HG02571 (cell line): Measurements from ENCODE around the gene RPS18.

Source experiments
- ATAC-seq: cut with Tn5 transposase; IDR thresholded peaks from one replicate; pipeline ENCODE4 v1.9.1; 2021; ENCODE audit warnings: mild to moderate bottlenecking, moderate library complexity; ENCODE audit not compliant: unreplicated experiment

The RPS18 gene

DNA sequence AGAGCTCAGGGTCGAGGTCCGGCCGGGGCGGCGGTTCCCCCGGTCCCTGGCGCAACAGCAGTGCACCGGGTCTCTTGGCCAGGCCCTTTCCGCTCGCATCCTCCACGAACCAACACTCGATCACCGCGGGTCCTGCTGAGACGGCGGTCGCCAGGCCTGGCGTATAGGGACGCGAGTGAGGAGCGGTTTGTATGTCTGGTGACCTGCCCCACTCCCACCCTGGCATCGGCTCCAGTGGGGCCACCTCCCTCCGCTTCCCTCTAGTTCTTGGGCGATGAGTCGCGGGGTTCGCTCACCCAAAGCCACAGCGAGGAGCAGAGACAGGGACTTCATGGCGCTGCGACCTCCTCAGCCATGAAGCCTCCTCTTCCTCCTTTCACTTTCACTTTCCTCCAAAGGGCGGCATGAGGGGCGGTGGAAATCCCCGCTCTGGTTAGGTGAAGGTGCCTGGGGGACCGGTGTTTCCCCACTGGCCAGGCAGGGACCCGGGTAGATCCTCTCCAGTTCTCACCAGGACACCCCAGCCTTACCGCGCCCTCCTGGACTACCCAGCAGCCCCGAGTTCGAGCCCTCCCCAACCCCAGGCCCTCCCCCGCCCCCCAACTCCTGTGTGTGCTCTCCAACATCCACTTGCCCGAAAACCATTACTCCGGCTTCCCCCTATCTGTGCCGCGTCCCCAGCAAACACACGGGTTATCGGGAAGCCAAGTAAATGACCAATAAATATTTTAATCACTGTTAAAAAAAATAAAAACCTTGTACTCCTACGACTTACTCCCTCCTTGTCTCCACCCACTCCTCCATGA is 42.0 kb downstream of the RPS18 start, which contains the start of gene TAPBP:
Gene TAPBP (minus strand): TSS at position 370 of the 806 bp plus-strand sequence. CDS start 37 bp downstream, at position 333.
- no peak for ATAC-seq

DNA sequence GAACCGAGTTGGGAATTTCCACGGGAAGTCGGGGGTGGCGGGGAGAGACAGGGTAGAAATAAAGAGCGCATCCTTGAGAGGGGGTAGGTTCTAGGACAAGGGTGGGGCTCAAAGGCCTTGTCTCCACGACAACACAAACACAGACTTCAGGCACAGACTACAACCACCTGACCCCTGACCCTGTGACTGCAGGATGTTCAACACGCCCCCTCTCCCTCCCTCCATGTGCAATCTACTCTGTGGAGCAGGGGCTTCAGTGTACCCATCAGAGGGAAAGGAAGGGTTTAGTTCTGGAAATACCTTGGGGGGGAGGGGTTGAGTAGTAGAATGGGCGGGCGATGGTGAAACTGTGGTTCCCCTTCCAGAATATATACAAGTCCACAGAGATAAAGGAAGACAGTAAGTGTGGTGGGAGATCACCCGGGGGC is 42.7 kb downstream of the RPS18 start:
- ATAC-seq = no peak

DNA sequence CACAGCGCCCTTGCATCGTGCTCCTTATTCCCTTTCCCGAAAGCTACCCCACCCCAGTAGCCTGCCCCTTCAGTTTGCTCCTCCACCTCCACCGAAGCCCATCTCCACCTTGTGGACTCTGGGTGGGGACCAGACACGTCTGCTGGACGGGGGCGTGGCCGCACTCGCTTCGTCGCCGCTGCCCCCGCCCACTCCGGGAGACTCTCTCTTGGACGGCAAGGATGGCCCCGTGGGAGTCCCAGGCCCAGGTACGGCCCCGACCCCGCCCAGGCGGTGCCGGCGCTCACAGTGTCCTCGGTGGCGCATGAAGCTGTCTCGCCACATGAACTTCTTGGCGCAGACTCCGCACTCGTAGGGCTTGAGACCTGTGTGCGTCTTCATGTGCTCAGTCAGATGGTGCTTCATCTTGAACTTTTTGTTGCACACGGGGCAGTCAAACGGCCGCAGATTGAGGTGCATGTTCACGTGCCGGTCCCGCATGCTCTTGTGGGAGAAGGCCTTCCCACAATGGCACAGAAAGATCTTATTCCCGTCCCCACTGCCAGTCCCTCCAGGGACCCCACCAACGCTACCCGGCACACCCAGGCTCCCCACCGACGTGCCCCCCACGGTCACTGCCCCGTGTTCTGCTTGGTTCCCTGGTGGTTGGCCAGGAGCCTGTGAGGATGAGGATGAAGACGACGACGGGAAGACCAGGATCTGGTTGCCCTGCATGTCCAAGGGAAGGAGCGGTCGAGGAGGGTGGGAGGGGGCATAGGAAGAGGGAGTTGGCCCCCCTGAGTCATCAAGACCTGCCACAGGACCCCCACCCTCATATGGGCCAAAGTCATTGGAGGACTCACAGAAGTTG is 43.3 kb downstream of the RPS18 start:
- ATAC-seq = no peak

DNA sequence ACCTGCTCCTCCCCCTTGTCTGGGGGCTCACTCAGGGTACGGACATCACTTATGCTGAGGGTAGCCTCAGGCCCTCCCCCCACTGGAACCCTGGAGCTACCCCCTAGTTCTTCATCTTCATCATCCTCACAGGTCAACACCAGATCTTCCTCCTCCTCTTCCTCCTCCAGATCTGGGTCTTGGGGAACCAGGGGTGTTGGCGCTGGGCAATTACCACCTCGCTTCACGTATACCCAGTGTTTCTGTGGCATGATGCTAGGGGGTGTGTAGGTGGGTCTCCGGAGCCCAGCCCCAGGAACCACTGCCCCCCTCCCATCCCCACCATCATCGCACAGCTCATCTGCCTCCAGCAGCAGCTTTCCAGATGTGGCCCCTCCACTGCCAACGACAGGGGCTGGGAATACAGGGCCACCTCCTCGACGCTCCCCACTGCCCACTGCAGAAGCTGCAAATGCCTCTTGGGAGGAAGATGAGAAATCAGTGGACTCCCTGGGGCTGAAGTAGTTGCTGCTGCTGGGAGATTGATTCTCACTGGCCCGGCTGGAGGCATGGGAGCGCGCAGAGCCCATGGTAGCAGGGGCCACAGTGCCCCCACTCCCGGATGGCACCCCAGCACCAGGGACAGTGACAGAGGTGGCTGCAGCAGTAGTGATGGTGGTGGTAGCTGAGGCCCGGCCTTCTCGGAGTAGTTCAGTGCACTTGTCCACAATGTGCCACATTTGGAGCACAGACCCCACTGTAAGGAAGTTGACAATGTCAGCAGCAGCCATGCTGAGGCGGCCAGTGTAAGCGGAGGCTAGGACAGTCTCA is 44.1 kb downstream of the RPS18 start:
- no peak for ATAC-seq

DNA sequence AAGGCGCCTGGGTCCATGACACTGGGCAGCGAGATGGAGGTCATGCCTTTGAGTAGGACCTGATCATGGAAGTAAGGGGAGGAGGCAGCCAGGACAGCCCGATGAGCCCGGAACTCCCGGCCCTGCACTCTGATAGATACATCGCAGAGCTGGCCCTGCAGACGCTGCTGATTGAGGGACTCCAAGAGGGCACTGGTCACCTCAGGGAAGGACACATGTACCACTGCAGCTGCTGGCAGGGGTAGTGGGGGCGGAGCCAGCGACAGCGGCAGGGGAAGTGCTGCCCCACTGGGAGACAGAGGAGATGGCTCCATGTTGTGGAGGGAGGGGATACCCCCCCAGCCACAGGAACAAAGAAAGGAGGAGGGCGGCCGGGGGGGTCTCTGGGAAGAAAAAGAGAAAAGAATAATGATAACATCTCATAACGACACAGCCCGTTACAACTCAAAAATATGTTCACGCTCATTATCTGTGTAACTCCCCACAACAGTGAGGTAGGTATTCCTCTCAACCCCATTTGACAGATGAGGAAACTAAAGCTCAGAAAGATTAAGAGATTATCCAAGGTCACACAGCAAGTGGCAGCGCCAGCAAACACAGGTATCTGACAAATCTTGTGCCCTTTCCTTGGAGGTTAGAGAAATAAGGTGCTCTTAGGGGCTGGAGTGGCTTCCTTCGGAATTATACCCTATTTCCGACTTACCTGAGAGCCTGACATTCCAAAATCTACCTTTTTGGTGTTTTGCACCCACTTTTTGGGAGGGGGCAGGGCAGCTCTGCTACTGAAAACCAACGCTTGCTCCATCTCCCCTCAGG is 44.9 kb downstream of the RPS18 start:
- no peak for ATAC-seq

DNA sequence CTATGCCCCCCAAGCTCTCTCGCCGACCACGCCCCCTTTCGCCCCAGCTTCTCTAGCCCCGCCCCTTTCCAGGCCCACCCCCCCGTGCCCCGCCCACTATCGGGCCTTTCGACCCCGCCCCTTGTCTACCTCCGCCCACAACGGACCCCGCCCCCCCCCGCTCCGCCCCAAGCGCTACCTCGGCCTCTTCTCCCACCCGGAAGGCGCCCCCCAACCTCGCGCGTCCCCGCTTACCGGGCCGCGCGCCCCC is 45.5 kb downstream of the RPS18 start:
- no peak for ATAC-seq

DNA sequence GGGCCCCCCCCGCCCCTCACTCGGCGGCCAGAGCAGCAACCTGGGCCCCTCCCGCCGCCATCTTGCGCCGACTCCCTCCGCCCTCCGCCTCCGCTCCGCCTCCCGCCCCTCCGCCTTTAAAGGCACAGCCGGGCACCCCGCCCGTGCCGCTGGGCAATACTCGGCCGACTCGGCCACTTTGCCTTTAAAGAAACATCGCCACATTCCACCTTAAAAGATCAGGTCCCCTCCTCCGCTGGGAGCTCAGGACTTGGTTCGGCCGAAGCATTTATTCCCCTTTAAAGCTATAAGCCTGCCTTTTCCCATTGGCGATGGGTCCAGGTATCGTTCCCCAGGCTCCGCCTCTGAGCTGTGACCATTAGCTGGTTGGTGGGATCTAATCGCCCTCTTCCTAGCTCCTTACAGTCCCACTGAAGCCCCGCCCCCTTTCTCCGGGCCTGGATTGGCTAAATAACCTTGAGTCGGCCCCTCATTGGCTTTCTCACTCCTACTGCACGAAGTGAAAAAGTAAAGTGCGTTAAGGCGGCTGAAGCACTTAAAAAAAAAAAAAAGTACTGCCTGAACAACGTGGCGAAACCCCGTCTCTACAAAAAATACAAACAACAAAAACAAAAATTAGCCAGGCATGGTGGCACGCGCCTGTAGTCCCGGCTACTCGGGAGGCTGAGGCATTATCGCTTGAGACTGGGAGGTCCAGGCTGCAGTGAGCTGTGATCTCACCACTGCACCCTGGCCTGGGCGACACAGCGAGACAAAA is 46.0 kb downstream of the RPS18 start, which contains the start of gene ZBTB22:
Gene ZBTB22 (minus strand): TSS at position 76 of the 757 bp plus-strand sequence. CDS start 828 bp downstream, outside the sequence.
- peak; percentile 48 for ATAC-seq

DNA sequence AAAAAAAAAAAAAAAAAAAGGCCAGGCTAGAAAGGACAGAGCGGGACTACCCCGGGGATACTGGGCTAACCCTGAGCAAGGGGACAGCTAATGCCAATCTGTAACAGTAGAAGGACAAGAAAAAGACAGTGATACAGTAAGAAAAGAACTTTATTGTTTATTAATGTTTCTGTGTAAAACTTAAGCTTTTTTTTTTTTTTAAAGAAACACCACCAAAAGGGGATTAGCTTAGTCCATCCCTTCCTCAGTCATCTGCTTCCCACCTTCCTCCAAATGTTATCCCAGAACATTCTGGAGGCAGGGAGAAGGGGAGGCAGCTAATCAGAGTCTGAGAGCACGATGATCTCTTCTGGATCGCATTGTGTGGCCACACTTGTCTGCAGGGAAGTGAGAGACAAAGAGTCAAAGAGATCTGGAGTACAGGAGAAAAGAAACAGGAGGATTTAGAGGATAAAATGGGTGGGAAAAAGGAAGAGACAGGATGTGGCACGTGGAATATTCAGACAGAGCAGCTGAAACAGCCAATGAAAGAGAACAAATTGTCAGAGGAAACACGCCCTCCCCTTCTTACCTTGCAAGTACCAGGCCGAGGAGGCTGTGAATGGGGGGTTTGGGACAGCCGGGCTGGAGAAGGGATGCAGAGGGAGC is 46.7 kb downstream of the RPS18 start:
- no peak for ATAC-seq

DNA sequence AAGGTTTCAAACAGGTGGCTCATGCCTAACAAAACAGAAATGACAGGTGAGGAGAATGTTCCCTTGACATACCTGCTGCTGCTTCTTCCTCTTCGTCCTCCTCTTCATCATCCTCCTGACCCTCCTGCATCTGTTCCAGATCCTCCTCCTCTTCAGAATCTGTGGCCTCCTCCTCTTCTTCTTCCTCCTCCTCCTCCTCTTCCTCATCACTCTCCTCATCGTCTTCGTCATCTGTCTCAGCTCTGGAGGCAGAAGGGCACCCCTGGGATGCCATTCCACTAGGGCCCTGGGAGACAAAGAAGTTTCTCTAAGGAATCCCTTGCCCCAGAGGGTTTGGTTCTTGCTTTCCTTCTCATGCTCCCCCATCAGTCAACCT is 48.1 kb downstream of the RPS18 start:
- ATAC-seq = no peak

DNA sequence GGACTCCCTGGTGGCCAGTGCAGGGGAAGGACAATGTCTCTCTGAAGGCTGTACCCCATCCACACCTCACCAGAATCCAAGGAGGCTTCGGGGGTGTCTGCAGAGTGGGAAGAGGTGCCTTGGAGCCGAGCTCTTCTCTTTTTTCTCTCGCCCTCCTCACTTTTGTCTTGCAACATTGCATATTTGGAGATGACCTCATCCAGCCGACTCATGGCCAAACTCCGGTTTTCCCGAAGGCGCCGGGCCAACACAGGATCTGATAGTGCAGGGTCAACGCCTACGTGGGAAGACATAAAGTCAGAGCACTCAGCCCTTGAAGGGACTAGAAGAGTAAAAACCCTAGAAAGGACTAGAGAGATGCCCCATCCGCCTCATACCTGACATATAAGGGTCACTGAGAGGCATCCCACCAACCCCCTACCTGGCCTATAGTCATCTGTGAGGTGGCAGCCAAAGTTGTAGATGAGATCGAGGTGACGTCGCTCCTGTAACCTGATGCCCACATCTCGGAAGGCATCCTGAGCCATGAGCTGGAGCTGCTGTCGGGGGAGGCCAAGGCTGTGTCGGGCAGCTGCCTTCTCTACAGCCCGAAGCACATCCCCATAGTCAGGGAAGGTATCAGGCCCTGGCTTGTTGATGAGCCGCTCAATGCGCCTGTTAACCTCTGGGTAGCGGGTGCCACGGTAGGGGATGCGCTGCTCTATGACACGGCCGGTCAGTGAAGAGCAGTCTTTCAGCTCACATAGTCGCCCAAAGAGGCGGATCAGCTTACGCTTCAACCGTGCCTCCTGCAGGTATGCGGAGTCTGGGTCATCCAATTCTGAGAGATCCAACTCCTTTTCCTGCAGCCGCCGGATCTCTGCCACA is 48.7 kb downstream of the RPS18 start:
- no peak for ATAC-seq

DNA sequence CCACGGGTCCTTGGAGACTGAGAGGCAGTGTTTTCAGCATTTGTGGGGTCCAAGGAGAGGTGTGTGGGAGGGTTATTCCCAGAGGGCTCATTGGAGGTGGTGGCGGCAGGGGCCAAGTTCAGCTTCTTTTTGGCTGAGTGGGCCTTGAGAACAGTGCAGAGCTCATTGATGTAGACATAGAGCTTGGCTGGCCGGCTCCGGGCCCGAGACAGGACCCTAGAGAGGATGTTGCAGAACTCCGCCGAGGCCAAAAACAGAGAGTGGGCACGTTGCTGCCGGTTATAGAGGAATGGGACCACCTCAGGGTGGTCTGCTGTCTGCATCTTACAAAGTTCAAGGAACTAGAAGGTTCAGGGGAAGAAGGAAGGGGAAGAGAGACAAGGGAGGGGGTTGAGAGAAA is 49.4 kb downstream of the RPS18 start:
- ATAC-seq = no peak

DNA sequence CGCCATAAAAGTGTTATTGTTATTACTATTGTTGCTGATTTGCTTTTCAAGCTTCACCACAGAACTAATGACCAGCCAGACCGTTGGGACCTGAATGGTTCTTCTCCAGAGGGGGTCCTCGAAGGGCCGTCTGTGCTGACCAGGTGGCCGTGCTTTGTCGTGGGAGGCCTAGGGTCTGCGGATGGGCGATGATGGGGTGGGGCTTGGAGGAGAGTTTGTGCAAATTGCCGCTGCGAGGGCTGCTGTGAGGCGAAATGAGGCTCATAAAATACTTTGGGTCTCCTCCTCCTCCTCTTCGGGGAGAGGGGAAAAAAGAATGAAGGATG is 51.7 kb downstream of the RPS18 start:
- ATAC-seq = no peak

DNA sequence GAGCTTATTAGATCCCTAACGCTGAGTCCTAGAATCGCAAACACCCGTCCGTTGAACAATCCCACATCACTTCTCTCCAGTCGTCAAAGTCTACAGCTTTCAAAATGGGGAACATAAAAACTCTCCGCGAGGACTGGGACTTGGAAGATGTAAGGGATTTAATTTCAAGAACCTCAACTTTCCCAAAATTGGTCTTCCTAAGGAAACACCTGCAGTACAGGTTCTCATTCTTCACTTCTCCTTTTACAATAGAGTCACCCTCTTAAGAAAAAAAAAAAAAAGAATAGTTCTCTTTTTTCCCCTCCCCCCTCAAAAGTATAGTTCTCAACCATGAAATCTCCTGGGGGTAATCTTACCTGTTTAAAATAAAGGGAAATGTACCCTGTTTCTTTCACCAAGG is 52.2 kb downstream of the RPS18 start:
- ATAC-seq = no peak
